Sigmoid colon (tissue), 7 donors: ENCODE results near the gene NOA1. TPM values are rescaled to one million over a fixed set of nuclear protein-coding genes. Genes with fewer than 3 reads are reported as not detected.

Source experiments
- DNase-seq: peaks from one replicate; pipeline ENCODE4 v3.0.0-alpha.2; 2019
- H3K27ac ChIP-seq, 4 donors: fragments of 200-600 bp; sonication (generic); one replicate each; pipeline ENCODE4 v1.5.1; 2016 to 2019; ENCODE audit warnings: mild to moderate bottlenecking in 1 of 4
- H3K27me3 ChIP-seq, 3 donors: fragments of 200-600 bp; sonication (generic); one replicate each; pipeline ENCODE4 v1.5.1; 2019; ENCODE audit warnings: mild to moderate bottlenecking in 1 of 3
- H3K36me3 ChIP-seq, 4 donors: fragments of 200-600 bp; sonication (generic); one replicate each; pipeline ENCODE4 v1.5.1; 2016 to 2019
- H3K4me1 ChIP-seq, 4 donors: fragments of 200-600 bp; sonication (generic); one replicate each; pipeline ENCODE4 v1.5.1; 2017 to 2019
- H3K4me3 ChIP-seq, 4 donors: fragments of 200-600 bp; sonication (generic); one replicate each; pipeline ENCODE4 v1.5.1; 2017 to 2019; ENCODE audit warnings: mild to moderate bottlenecking in 2 of 4, moderate library complexity in 1 of 4
- H3K9me3 ChIP-seq, 4 donors: fragments of 200-600 bp in 3 of 4; sonication (generic) in 3 of 4; one replicate each; pipeline versions ENCODE4 v1.5.1 to v1.6.1; 2013 to 2019
- CTCF ChIP-seq, 4 experiments: fragments of 450-650 bp in 3 of 4; fragments of 200-600 bp in 1 of 4; IDR thresholded peaks; one replicate each; pipeline ENCODE4 v1.5.1; 2016 to 2019; ENCODE audit warnings: antibody characterized with exemption in 4 of 4, mild to moderate bottlenecking in 3 of 4, moderate library complexity in 2 of 4
- EP300 ChIP-seq, 4 donors: sonication (generic); formaldehyde crosslinking; IDR thresholded peaks; one replicate each; pipeline ENCODE4 v1.6.1; 2017; ENCODE audit warnings: antibody characterized with exemption in 4 of 4
- POLR2A ChIP-seq, 2 donors: fragments of 450-650 bp; IDR thresholded peaks; one replicate each; pipeline ENCODE4 v1.6.1; 2016; ENCODE audit warnings: antibody characterized with exemption in 2 of 2, mild to moderate bottlenecking in 2 of 2, moderate library complexity in 2 of 2
- POLR2AphosphoS5 ChIP-seq, 4 donors: sonication (generic); formaldehyde crosslinking; IDR thresholded peaks; one replicate each; pipeline ENCODE4 v1.6.1; 2017; ENCODE audit warnings: antibody characterized with exemption in 4 of 4
- WGBS, 2 donors: extraction: QIAGEN DNeasy Blood & Tissue Kit; methylation state at CpG; one replicate each; pipeline ENCODE4 v1.1.7; 2013; 5-methylcytosine and 5-hydroxymethylcytosine counted together
- intact Hi-C: fragments of 100-400 bp; cut with DNase I; formaldehyde crosslinking; loops from one replicate; pipeline ENCODE4 v1.15.1; 2023
- polyA plus RNA-seq, 3 donors: library from polyadenylated mRNA; stranded (reverse); fragments of 200-250 nt; gene quantifications; one replicate each; pipeline ENCODE4 v1.2.3, GENCODE V29; 2013
- total RNA-seq, 4 donors: library from RNA; depleted of rRNA; stranded (reverse); fragments of >200 nt; gene quantifications; one replicate each; pipeline ENCODE4 v1.1.0, GENCODE V29; 2016
- donor health status: healthy with polysubstance abuse.
- donor health status: Bipolar disorder and iron deficiency.
- donor health status: healthy.

NOA1 gene
- total and polyA plus RNA-seq, 7 donors: 13.9 to 37.4 (median 24.4) TPM

GRCh38 chr4:56971383-56971782, 6.0 kb downstream of the NOA1 start:
- TF ChIP-seq EP300 (IDR thresholded peaks at IDR 0.05): no peak
- no peak for TF ChIP-seq POLR2AphosphoS5 (IDR thresholded peaks at IDR 0.05)
- no peak for TF ChIP-seq POLR2A (IDR thresholded peaks at IDR 0.05)
- TF ChIP-seq CTCF (IDR thresholded peaks at IDR 0.05): no peak
- peaks cover 16 to 75% (median 41%) of the 10 kb centered on the region in 4 donors for H3K36me3 ChIP-seq
- H3K27me3 ChIP-seq: no peaks in the 10 kb centered on the region
- H3K4me3 ChIP-seq: no peak overlapping the region
- 92 to 93% methylated on average over 2 of the region's 2 CpGs for WGBS, 2 donors
- DNase-seq: no peak
- intact Hi-C loops: no loop called here
- H3K9me3 ChIP-seq: peaks cover 0 to 5% (median 3%) of the 10 kb centered on the region in 4 donors
- no peak overlapping the region for H3K27ac ChIP-seq
- peaks cover 0 to 22% (median 19%) of the 10 kb centered on the region in 4 donors for H3K4me1 ChIP-seq

- intact Hi-C loops: no loop called here
- Histone ChIP-seq H3K9me3 (no peaks in the 10 kb centered on the region), H3K4me1 (peaks cover 0 to 14% (median 11%) of the 10 kb centered on the region in 4 donors), H3K27ac (no peak overlapping the region), H3K36me3 (peaks cover 0 to 54% (median 21%) of the 10 kb centered on the region in 4 donors), H3K27me3 (no peaks in the 10 kb centered on the region), H3K4me3 (no peak overlapping the region)
- 98 to 99% methylated on average over 2 of the region's 2 CpGs for WGBS, 2 donors
- no peak for TF ChIP-seq POLR2A (IDR thresholded peaks at IDR 0.05)
- no peak for TF ChIP-seq EP300 (IDR thresholded peaks at IDR 0.05)
- no peak for TF ChIP-seq CTCF (IDR thresholded peaks at IDR 0.05)
- no peak for TF ChIP-seq POLR2AphosphoS5 (IDR thresholded peaks at IDR 0.05)
- DNase-seq: no peak
These were observed 16.3 kb downstream of the NOA1 start for GRCh38 chr4:56961107-56961500.

- H3K36me3 ChIP-seq: peaks cover 0 to 33% (median 8%) of the 10 kb centered on the region in 4 donors
- peaks cover 0 to 14% (median 11%) of the 10 kb centered on the region in 4 donors for H3K4me1 ChIP-seq
- no peak overlapping the region for H3K4me3 ChIP-seq
- intact Hi-C loops: loop anchor here (5.0 kb wide), 1 partner anchor 52 kb away; the partner anchor contains the start of gene REST
- no peaks in the 10 kb centered on the region for H3K9me3 ChIP-seq
- no peaks in the 10 kb centered on the region for H3K27me3 ChIP-seq
- WGBS, 2 donors: 10 to 56% methylated on average over 1 of the region's 1 CpG
- TF ChIP-seq EP300 (IDR thresholded peaks at IDR 0.05) (no peak), POLR2AphosphoS5 (IDR thresholded peaks at IDR 0.05) (no peak), CTCF (IDR thresholded peaks at IDR 0.05) (no peak), POLR2A (IDR thresholded peaks at IDR 0.05) (no peak)
- no peak for DNase-seq
- H3K27ac ChIP-seq: no peak overlapping the region
These were observed 18.3 kb downstream of the NOA1 start for GRCh38 chr4:56959100-56959499.

GRCh38 chr4:56958111-56958517, 19.3 kb downstream of the NOA1 start:
- 12 to 42% methylated on average over 7 of the region's 7 CpGs for WGBS, 2 donors
- H3K4me3 ChIP-seq: no peak overlapping the region
- no peak for TF ChIP-seq EP300 (IDR thresholded peaks at IDR 0.05)
- TF ChIP-seq POLR2AphosphoS5 (IDR thresholded peaks at IDR 0.05): peak in 3 of 4 donors; percentile 20 to 74 (median 52)
- peak overlapping the region; percentile 10 to 56 (median 47) for H3K27ac ChIP-seq
- peak; percentile 96 for DNase-seq
- intact Hi-C loops: loop anchor here (1.0 to 5.0 kb wide), 2 partner anchors 19 to 51 kb away; partner anchors contain the start of genes NOA1 and REST
- H3K4me1 ChIP-seq: peaks cover 0 to 14% (median 11%) of the 10 kb centered on the region in 4 donors
- peaks cover 0 to 24% (median 4%) of the 10 kb centered on the region in 4 donors for H3K36me3 ChIP-seq
- no peaks in the 10 kb centered on the region for H3K27me3 ChIP-seq
- no peaks in the 10 kb centered on the region for H3K9me3 ChIP-seq

GRCh38 chr4:56953680-56954520, 23.5 kb downstream of the NOA1 start:
- TF ChIP-seq POLR2AphosphoS5 (IDR thresholded peaks at IDR 0.05): no peak
- TF ChIP-seq POLR2A (IDR thresholded peaks at IDR 0.05): no peak
- no peak for TF ChIP-seq EP300 (IDR thresholded peaks at IDR 0.05)
- TF ChIP-seq CTCF (IDR thresholded peaks at IDR 0.05): no peak
- 90 to 92% methylated on average over 9 of the region's 9 CpGs for WGBS, 2 donors
- no peak overlapping the region for H3K27ac ChIP-seq
- no peaks in the 10 kb centered on the region for H3K27me3 ChIP-seq
- no peak for DNase-seq
- peaks cover 0 to 12% (median 9%) of the 10 kb centered on the region in 4 donors for H3K4me1 ChIP-seq
- no peak overlapping the region for H3K4me3 ChIP-seq
- no peaks in the 10 kb centered on the region for H3K9me3 ChIP-seq
- no peaks in the 10 kb centered on the region for H3K36me3 ChIP-seq
- intact Hi-C loops: no loop called here
